Neuron (in vitro differentiated cells): ENCODE results near the gene BFAR.
"Not testable (repeated sequence)": the region's sequence is repeated elsewhere in the genome, so short reads cannot be mapped to it uniquely, and the experiment has no call there.

Experiments used
- H2AFZ ChIP-seq: one replicate; pipeline ENCODE4 v1.6.1; 2013; ENCODE audit warnings: low read depth, mild to moderate bottlenecking, inconsistent platforms, low read length, moderate library complexity
- H3K27me3 ChIP-seq: one replicate; pipeline ENCODE4 v1.6.1; 2013; ENCODE audit warnings: low read length; ENCODE audit not compliant: insufficient read depth
- H3K36me3 ChIP-seq: one replicate; pipeline ENCODE4 v1.6.1; 2013; ENCODE audit warnings: low read length; ENCODE audit not compliant: insufficient read depth
- H3K4me1 ChIP-seq: one replicate; pipeline ENCODE4 v1.6.1; 2013; ENCODE audit warnings: low read length; ENCODE audit not compliant: insufficient read depth
- H3K4me3 ChIP-seq: 2 replicates; pipeline ENCODE4 v1.5.1; 2013; ENCODE audit warnings: mild to moderate bottlenecking, low read length, moderate library complexity
- H3K9me3 ChIP-seq: one replicate; pipeline ENCODE4 v1.6.1; 2013; ENCODE audit warnings: low read length

The BFAR gene

GRCh38 chr16:14641926-14642325, 9.2 kb downstream of the BFAR start:
- H3K27me3 ChIP-seq = no peaks in the 10 kb centered on the region
- H2AFZ ChIP-seq = no peak overlapping the region
- H3K4me1 ChIP-seq = no peaks in the 10 kb centered on the region
- H3K36me3 ChIP-seq = peaks cover 42% of the 10 kb centered on the region
- no peak overlapping the region for H3K4me3 ChIP-seq
- no peaks in the 10 kb centered on the region for H3K9me3 ChIP-seq

- Histone ChIP-seq H3K27me3 (no peaks in the 10 kb centered on the region), H2AFZ (no peak overlapping the region), H3K4me1 (no peaks in the 10 kb centered on the region), H3K4me3 (no peak overlapping the region), H3K9me3 (no peaks in the 10 kb centered on the region), H3K36me3 (peaks cover 72% of the 10 kb centered on the region)
Observed at GRCh38 chr16:14649816-14650215, 17.1 kb downstream of the BFAR start.

- Histone ChIP-seq H2AFZ (no peak overlapping the region), H3K4me3 (no peak overlapping the region), H3K27me3 (no peaks in the 10 kb centered on the region), H3K36me3 (peaks cover 71% of the 10 kb centered on the region), H3K9me3 (no peaks in the 10 kb centered on the region), H3K4me1 (no peaks in the 10 kb centered on the region)
Observed at GRCh38 chr16:14650629-14651028, 17.9 kb downstream of the BFAR start.

- Histone ChIP-seq H3K36me3 (peaks cover 70% of the 10 kb centered on the region), H3K9me3 (no peaks in the 10 kb centered on the region), H3K4me1 (no peaks in the 10 kb centered on the region), H3K4me3 (no peak overlapping the region), H3K27me3 (no peaks in the 10 kb centered on the region), H2AFZ (no peak overlapping the region)
Observed at GRCh38 chr16:14652726-14653125, 20.0 kb downstream of the BFAR start.

GRCh38 chr16:14658063-14658462, 25.3 kb downstream of the BFAR start:
- Histone ChIP-seq H3K4me1 (no peaks in the 10 kb centered on the region), H3K27me3 (no peaks in the 10 kb centered on the region), H3K36me3 (peaks cover 59% of the 10 kb centered on the region), H3K4me3 (no peak overlapping the region), H2AFZ (no peak overlapping the region), H3K9me3 (no peaks in the 10 kb centered on the region)

GRCh38 chr16:14667347-14668266, 34.9 kb downstream of the BFAR start:
- no peak overlapping the region for H3K4me3 ChIP-seq
- H3K4me1 ChIP-seq = no peaks in the 10 kb centered on the region
- H3K9me3 ChIP-seq = no peaks in the 10 kb centered on the region
- H3K36me3 ChIP-seq = peaks cover 60% of the 10 kb centered on the region
- no peaks in the 10 kb centered on the region for H3K27me3 ChIP-seq
- no peak overlapping the region for H2AFZ ChIP-seq

- Histone ChIP-seq H3K4me1 (no peaks in the 10 kb centered on the region), H3K9me3 (no peaks in the 10 kb centered on the region), H3K36me3 (peaks cover 54% of the 10 kb centered on the region), H3K4me3 (no peak overlapping the region), H3K27me3 (no peaks in the 10 kb centered on the region), H2AFZ (no peak overlapping the region)
Observed at GRCh38 chr16:14668556-14669223, 35.9 kb downstream of the BFAR start.

GRCh38 chr16:14669776-14670175, 37.0 kb downstream of the BFAR start:
- no peaks in the 10 kb centered on the region for H3K27me3 ChIP-seq
- H2AFZ ChIP-seq = no peak overlapping the region
- H3K36me3 ChIP-seq = peaks cover 44% of the 10 kb centered on the region
- H3K4me3 ChIP-seq = no peak overlapping the region
- H3K9me3 ChIP-seq = no peaks in the 10 kb centered on the region
- H3K4me1 ChIP-seq = no peaks in the 10 kb centered on the region

GRCh38 chr16:14672403-14672971, 39.7 kb downstream of the BFAR start:
- H2AFZ ChIP-seq = no peak overlapping the region
- H3K9me3 ChIP-seq = no peaks in the 10 kb centered on the region
- H3K4me1 ChIP-seq = no peaks in the 10 kb centered on the region
- no peak overlapping the region for H3K4me3 ChIP-seq
- H3K36me3 ChIP-seq = peaks cover 18% of the 10 kb centered on the region
- no peaks in the 10 kb centered on the region for H3K27me3 ChIP-seq

- Histone ChIP-seq H3K27me3 (no peaks in the 10 kb centered on the region), H3K36me3 (no peaks in the 10 kb centered on the region), H3K4me1 (no peaks in the 10 kb centered on the region), H3K4me3 (no peak overlapping the region), H3K9me3 (no peaks in the 10 kb centered on the region), H2AFZ (no peak overlapping the region)
Observed at GRCh38 chr16:14676633-14677032, 43.9 kb downstream of the BFAR start.

GRCh38 chr16:14677627-14678026, 44.9 kb downstream of the BFAR start:
- H3K4me3 ChIP-seq = no peak overlapping the region
- no peak overlapping the region for H2AFZ ChIP-seq
- no peaks in the 10 kb centered on the region for H3K27me3 ChIP-seq
- H3K4me1 ChIP-seq = no peaks in the 10 kb centered on the region
- no peaks in the 10 kb centered on the region for H3K9me3 ChIP-seq
- no peaks in the 10 kb centered on the region for H3K36me3 ChIP-seq

GRCh38 chr16:14678748-14679497, 46.2 kb downstream of the BFAR start:
- no peak overlapping the region for H3K4me3 ChIP-seq
- no peaks in the 10 kb centered on the region for H3K9me3 ChIP-seq
- H3K4me1 ChIP-seq = no peaks in the 10 kb centered on the region
- H3K27me3 ChIP-seq = no peaks in the 10 kb centered on the region
- no peaks in the 10 kb centered on the region for H3K36me3 ChIP-seq
- no peak overlapping the region for H2AFZ ChIP-seq

- H3K4me1 ChIP-seq, H3K4me3 ChIP-seq, H3K9me3 ChIP-seq, H3K36me3 ChIP-seq, H2AFZ ChIP-seq, H3K27me3 ChIP-seq: not testable (repeated sequence)
Observed at GRCh38 chr16:14680396-14680795, 47.6 kb downstream of the BFAR start.
